HG03460 (cell line): ENCODE measurements around the gene OSBP2.
"Not testable (repeated sequence)": the region's sequence is repeated elsewhere in the genome, so short reads cannot be mapped to it uniquely, and the experiment has no call there.

Source experiments
- ATAC-seq: cut with Tn5 transposase; IDR thresholded peaks from one replicate; pipeline ENCODE4 v1.9.1; 2021; ENCODE audit not compliant: unreplicated experiment

Gene OSBP2

DNA sequence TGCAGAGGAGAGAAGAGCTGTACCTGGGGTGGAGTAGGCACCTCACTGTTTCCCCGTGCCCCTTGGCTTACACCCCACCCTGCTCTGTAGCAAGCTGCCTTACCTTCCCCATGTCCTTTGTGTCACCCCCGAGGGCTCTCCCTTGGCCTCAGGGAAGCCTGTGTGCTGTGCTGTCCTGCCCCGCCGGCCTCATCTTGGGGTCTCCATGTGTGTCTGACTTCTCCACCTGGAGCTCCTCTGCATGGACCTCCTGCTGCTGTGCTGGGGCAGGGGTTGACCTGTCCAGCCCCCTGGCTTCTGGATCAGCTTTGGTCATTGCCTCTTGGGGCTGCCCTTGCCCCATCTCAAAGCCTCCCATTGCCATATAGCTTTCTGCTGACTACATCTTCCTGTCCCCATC is 59.8 kb downstream of the OSBP2 start:
- ATAC-seq: no peak

DNA sequence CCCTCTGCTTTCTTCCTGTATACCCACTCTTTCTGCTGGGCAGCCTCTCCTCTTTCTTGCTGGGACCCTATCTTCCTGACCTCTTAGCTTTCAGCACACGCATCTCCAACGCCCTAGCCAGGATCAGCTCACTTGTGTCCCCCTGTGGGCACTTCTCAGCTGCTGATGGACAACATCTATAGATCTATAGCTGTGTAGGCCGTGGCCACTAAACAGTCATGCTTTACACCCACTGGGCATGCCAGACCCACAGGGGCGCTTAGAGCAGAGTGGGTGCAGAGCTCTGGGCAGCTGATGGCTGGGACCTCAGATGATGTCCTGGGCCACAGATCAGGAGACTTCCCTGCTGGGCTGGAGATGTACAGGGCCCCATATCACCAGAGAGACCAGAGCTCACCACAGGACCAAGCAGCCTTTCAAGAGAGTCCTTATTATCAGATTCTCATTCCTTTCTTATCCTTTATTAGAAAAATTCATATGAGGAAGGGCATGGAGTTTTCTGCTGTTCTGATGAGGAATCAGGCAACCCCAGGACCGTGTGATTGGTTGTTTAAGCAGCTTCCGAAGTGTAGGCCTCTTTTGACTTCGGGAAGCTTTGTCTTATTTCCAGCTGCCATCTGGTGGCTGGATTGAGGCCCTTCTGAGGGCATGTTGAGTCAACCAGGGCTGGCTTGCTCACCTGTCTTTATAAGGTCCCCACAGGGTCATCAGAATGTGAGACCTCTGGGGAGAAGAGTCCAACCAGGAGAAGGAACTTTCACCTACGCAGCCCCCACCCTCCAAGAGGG is 60.5 kb downstream of the OSBP2 start:
- ATAC-seq: no peak

DNA sequence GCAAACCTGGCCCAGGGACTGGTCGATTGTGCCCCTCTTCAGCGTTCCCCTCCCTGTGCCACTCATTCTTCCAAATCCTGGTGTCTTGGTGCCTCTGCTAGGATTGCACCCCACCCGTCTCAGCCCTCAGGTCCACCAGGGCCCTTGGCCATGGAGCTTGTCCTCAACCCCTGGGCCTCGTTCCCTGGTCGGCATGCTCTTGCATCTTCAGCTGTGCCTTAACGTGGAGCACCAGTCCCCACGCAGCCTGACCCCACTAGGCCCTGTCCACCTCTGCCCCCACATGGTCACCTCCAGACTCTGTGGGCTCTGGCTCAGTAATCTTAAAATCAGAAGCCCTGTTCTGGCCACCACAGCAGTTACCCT is 61.1 kb downstream of the OSBP2 start:
- ATAC-seq: no peak

DNA sequence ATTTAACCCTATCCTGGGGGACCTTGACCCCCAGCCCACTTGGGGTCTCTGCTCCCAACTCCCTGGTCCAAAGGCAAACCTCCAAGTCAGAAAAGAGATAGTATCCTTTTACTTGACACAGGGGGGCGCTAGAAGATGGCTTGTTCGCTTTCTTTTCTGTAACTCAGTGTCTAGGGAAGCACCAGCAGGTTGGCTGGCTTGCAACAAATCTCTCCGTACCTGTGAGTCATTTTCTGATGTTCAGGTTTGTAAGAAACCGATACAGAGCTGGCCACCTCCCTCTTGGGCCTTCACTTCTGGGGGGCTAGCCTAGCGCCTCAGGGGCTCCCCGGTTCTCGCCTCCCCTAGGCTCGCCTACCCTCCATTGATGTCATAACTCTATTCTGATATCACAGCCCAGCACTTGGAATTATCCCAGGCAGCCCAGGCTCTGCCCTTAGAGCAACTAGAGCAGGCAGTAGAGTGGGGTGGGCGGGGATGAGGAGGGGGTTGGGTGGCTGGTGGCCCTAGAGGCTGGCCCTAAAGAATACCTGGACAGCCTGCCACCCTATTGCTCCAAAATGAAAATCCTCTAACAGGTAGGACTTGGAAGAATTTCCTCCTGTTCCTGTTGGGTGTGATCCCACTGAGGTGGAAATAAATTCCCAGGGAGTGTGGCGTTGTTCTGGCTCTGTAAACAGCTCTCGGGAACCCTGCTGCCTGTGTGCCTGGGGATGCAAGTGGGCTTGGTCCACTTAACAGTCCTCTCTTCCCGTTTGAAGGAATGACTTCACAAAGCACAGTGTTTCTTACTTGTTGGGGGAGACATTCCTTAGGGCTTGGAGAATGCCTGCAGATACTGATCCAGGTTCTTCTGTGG is 69.4 kb downstream of the OSBP2 start:
- ATAC-seq: no peak

DNA sequence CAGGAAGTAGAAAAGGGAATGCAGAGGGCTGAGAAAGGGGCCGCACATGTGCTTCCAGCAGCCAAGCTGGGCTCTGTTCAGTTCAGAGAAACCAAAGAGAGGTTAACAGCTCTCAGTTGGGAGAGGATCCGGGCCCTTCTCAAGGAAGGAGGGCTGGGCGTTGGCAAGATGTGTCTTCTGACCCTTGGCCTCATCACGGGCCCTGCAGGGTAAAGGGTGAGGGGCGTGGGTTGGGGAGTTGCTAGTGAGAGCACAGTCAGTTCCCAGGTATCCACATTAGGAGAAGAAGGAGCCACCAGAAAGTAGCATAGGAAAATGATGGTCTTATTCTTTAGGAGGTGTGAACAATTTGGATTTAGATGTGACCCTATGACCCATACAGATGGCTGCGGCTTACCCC is 73.0 kb downstream of the OSBP2 start:
- ATAC-seq: no peak

DNA sequence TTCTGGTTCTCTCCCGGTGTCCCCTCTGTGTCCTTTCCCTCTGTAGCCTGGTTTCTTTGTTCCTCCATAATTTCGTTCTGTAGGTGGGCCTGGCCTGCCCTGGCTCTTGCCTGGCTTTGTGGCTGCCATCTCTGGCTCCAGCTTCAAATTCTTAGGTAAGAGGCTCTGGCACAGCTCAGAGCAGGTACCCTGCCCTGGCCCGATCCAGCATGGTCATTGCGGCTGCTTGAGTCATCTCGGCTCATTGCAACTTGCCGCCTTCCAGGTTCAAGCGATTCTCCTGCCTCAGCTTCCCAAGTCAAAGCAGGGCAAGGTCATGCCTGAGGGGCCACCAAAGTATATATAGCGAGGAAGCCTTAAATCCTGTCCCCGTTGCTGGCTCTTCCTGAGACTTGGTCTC is 76.0 kb downstream of the OSBP2 start:
- ATAC-seq: no peak

DNA sequence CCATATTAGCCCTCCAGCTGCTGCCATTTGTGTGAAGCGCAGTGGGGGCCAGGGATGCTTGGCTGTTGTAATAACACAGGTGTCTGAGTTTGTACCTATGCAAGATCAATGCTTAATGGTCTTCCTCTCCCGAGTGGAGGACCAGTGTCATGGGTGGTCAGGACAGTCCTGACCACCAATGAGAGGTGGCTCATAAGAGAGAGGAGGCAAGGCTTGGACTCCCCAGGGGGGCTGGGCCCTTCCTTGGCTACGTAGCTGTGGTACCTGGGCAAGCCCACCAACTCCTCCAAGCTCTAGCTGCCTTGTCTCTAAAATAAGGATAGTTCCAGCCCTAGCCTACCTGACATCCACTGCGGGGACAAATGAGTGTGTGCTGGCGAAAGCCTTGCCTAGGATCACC is 79.2 kb downstream of the OSBP2 start:
- ATAC-seq: no peak

DNA sequence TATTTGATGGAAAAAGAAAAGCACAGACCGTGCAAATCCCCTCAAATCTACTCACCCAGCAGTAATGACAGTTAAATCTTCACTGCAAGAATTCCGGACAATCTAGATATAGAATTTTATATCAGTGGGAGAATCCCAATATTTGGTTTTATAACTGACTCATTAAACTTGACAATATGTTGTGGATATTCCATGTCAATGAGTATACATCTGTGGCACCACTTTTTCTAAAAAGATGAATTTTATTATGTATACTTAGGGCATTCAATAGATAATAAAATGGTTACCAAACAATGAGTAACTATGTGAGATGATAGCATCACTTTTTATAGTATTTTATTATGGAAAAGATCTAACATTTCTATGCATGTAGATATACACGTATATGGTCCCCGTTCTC is 79.9 kb downstream of the OSBP2 start:
- no peak for ATAC-seq

DNA sequence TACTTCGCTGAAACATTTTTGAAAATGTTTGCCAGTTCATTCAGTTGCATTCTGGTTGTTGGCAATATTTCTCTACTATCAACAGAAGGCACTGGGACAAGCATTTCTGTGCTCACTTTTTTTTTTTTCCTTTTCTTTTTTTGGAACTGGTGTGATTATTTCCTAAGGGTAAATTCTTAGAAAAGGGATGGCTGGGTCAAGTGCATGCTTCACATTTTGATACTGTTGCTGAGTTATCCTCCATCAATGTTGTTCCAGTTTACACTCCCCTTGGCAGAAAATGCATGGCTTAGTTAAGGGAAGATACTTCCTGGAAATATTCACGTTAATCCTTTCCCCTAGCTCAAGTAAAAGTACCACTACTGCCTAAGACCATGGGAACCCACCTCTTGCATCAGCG is 81.8 kb downstream of the OSBP2 start:
- no peak for ATAC-seq

DNA sequence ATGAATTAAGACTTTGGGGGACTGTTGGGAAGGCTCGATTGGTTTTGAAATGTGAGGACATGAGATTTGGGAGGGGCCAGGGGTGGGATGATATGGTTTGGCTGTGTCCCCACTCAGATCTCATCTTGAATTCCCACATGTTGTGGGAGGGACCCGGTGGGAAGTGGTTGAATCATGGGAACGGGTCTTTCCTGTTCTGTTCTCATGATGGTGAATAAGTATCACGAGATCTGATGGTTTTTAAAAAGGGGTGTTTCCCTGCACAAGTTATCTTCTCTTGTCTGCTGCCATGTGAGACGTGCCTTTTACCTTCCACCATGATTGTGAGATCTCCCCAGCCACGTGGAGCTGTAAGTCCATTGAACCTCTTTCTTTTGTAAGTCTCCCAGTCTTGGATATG is 82.5 kb downstream of the OSBP2 start:
- not testable (repeated sequence) for ATAC-seq

DNA sequence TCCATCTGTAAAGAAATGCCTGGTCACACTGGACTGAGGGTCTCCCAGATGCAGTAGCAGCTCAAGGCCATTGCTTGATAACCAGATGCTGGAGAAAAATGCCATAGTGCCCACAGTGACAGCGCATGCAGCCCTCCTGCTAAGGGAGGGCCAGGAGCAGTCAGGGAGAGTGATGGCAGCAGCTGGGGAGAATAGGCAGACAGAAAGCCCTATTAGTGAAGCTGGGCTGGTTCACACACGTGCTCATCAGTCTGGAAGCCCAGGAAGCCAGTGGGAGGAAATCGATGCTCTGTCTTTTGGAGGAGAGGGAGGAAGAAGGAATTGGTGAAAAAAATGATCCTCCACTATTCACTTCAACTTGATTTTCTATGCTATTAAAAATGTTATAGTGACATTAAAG is 82.9 kb downstream of the OSBP2 start:
- ATAC-seq: no peak

DNA sequence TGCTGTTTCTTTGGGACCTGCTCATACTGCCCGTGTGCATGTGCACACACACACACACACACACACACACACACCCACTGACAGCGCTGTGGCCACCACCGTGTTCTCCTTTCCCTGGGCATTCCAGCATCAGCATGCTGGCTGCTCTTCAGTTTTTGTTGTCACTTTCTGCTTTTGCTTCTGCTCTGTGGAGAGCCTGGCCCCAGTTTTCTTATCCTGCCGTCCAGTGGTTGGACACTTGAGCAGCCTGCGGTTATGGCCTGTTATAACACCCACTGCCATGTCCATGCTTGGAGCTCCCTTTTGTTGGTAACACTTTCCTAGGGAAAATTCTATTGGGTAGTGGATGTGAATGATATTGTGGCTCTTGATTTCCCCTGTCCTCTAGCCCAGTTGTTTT is 83.6 kb downstream of the OSBP2 start:
- ATAC-seq: no peak

DNA sequence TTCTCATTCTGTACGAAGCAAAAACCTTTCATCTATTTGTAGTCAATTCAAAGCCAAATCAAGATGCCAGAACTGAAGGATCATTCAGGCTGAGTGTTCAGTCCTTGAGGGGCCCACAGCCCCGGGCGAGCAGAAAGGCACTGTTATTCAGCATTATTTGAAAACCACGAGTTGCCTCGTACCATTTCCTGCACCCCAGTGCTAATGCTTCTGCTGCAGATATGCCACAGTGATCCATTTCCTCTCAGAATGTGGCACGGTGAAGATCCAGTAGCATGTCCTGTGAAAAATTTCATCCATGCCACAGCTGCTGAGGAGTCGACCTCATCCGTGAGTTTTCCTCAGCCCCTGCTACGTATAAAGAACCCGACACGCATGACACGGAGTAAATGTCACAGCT is 85.4 kb downstream of the OSBP2 start:
- no peak for ATAC-seq

DNA sequence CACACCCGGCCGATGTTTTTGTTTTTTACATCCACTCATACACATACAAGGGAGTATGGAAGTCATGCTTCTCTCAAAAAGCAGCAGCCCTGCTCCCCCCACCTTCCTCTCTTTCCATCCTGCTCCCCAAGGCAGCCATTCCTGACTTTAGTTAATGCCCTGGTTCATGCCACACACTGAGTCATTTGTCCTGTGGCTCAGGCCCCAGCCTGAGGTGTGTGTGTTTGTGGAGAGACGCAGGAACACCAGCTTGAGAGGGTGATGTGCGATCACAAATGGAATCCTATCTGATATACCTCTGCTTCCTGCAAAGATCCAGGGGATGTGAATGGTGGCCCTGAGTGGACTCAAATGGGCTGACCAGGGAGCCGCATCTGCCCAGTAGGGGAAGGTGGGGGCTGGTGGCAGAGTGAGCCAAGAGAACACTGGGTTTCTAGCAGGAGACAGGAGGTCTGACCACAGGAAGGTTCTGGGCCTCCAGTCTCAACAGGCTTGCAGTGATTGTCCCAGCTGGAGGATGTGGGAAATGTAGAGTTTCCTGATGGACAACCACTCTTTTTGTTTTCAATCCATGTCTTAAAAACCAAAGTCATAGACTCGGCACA is 86.7 kb downstream of the OSBP2 start:
- no peak for ATAC-seq

DNA sequence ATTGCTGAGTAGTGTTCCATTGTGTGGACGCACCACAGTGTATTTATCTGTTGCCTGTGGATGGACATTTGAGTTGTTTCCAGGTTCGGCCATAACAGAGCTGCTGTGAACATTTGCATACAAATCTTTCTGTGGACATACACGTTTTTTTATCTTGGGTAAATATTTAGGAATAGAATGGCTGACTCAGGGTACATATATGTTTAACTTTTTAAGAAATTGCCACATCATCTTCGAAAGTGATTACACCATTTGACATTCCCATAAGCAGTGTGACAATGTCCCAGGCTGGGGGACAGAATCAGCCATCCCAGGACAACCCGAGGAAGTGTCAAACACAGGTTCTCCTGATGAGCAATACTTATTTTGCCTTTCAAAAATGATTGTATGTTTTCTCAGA is 87.9 kb downstream of the OSBP2 start:
- ATAC-seq: no peak

DNA sequence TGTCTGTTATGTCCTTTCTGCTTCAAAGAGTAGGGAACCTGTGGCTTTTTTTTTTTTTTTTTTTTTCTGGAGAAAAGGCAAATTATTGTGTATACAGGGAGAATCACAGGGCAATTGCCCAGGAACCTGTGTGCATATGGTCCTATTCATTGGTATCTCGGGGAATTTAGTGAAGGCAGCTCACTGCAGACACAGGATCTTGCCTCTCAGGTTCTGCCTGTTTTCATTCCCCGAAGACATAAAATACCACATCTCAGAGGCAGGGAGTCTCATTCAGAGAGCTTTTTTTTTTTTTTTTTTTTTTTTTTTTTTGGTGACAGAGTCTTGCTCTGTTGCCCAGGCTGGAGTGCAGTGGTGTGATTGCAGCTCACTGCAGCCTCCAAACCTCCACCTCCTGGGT is 88.3 kb downstream of the OSBP2 start:
- ATAC-seq: no peak

DNA sequence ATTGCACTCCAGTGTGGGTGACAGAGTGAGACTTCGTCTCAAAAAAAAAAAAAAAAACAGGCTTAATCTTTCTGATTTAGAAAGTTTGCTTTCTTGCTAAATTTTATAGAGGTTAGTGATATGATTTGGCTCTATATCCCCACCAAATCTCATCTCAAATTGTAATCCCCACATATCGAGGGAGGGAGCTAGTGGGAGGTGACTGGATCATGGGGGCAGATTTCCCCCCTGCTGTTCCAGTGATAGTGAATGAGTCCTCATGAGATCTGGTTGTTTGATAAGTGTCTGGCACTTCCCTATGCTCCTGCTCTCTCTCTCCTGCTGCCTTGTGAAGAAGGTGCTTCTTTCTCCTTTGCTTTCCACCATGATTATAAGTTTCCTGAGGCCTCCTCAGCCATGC is 90.9 kb downstream of the OSBP2 start:
- no peak for ATAC-seq

DNA sequence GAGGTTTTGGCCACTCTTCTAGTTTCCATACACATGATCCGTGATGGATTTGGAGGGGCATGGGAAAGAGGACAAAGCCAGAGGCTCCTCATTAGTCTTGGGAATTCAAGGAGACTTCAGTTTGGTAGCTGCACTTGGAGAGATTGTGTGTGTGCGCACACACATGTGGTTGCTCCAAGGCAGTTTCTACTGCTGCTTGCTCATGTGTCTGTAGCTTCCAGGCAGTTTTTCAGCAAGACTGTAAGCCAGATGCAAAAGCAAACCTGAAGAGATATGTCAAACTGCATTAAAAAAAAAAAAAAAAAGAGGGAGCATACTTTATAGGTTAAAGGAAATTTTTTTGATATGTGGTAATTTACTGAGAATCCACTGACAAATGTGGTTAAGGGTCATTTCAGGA is 95.7 kb downstream of the OSBP2 start:
- ATAC-seq: no peak

DNA sequence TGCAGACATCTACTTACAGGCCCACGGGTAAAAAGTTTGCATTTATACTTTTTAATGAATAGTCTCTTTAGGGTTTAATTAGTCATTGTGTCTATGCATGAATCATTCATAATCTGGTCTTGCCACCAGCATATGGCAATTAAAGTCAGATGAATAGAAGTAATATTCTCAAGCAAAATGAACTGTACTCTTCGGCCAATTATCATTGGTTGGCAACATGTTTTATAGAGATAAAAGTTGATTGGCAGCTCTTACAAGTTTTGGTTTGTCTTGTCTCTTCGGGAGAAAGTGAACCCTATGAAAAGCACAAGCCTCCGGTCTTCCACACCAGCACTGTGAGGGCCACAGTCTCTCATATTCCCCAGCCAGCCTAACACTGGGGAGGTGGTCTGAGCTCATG is 97.8 kb downstream of the OSBP2 start:
- ATAC-seq: no peak

DNA sequence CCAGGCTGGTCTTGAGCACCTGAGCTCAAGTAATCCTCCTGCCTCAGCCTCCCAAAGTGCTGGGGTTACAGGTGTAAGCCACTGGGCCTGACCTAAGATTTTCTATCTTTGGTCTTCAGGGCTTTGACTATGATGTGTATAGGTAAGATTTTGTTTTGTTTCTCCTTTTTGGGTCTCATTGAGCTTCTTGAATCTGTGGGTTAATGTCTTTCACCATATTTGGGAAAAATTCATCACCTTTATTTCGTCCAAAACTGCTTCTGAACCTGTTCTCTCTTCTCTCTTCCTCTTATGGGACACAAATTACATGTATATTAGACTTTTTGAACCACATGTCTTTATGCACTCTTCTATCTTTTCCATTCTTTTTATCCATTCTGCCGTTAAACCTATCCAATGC is 100.4 kb downstream of the OSBP2 start:
- no peak for ATAC-seq

DNA sequence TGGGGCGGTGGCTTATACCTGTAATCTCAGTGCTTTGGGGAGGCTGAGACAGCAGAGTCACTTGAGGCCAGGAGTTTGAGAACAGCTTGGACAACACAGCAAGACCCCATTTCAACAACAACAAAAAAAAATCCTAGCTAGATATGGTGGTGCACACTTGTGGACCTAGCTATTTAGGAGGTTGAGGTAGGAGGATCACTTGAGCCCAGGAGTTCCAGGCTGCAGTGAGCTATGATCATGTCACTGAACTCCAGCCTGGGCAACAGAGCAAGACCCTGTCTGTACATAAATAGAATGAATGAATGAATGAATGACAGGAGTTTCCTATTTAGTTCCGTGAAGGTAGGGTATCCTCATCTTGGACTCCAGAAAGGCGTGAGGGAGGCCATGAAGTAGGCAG is 107.0 kb downstream of the OSBP2 start:
- no peak for ATAC-seq
